MM.1S (cell line): ENCODE results near the gene KIF5A.

Experiments
- DNase-seq: peaks from one replicate; pipeline ENCODE4 v3.0.0-alpha.2; 2015
- H2AFZ ChIP-seq: fragments of 300-600 bp; sonication (generic); 2 replicates; pipeline ENCODE4 v1.6.0; 2016; ENCODE audit warnings: antibody characterized with exemption, low read length
- H3F3A ChIP-seq: fragments of 300-600 bp; sonication (generic); 2 replicates; pipeline ENCODE4 v1.6.1; 2016; ENCODE audit warnings: mild to moderate bottlenecking, antibody characterized with exemption, low read length, moderate library complexity, mixed read lengths; ENCODE audit not compliant: insufficient read depth
- H3K27ac ChIP-seq: fragments of 300-600 bp; sonication (generic); 2 replicates; pipeline ENCODE4 v1.5.1; 2016; ENCODE audit warnings: mild to moderate bottlenecking, low read length
- H3K27me3 ChIP-seq: fragments of 300-600 bp; sonication (generic); replicated peaks from 2 replicates; pipeline ENCODE4 v1.6.0; 2016; ENCODE audit warnings: low read length; ENCODE audit not compliant: insufficient read depth
- H3K36me3 ChIP-seq: fragments of 300-600 bp; sonication (generic); replicated peaks from 2 replicates; pipeline ENCODE4 v1.6.1; 2016; ENCODE audit warnings: mild to moderate bottlenecking, low read length, mixed read lengths; ENCODE audit not compliant: insufficient read depth
- H3K4me1 ChIP-seq: fragments of 300-600 bp; sonication (generic); 2 replicates; pipeline ENCODE4 v1.6.1; 2016; ENCODE audit warnings: low read length, mixed read lengths
- H3K4me2 ChIP-seq: fragments of 300-600 bp; sonication (generic); 2 replicates; pipeline ENCODE4 v1.6.0; 2016; ENCODE audit warnings: low read depth, low read length
- H3K4me3 ChIP-seq: fragments of 300-600 bp; sonication (generic); 2 replicates; pipeline ENCODE4 v1.5.1; 2016; ENCODE audit warnings: low read length, mixed read lengths
- H3K79me2 ChIP-seq: fragments of 300-600 bp; sonication (generic); 2 replicates; pipeline ENCODE4 v1.6.1; 2016; ENCODE audit warnings: mixed run types, low read length, mixed read lengths
- H3K9ac ChIP-seq: fragments of 300-600 bp; sonication (generic); 2 replicates; pipeline ENCODE4 v1.6.1; 2016; ENCODE audit warnings: low read length, mixed read lengths
- H3K9me2 ChIP-seq: fragments of 300-600 bp; sonication (generic); replicated peaks from 2 replicates; pipeline ENCODE4 v1.6.1; 2016; ENCODE audit warnings: mild to moderate bottlenecking, low read length, mixed read lengths; ENCODE audit not compliant: insufficient read depth
- H3K9me3 ChIP-seq: fragments of 300-600 bp; sonication (generic); replicated peaks from 2 replicates; pipeline ENCODE4 v1.6.1; 2016; ENCODE audit warnings: mild to moderate bottlenecking, low read length, mixed read lengths; ENCODE audit not compliant: insufficient read depth
- H4K20me1 ChIP-seq: fragments of 300-600 bp; sonication (generic); 2 replicates; pipeline ENCODE4 v1.6.1; 2016; ENCODE audit warnings: mild to moderate bottlenecking, low read length, moderate library complexity, mixed read lengths; ENCODE audit not compliant: insufficient read depth
- EZH2 ChIP-seq: fragments of 300-600 bp; sonication (generic); optimal IDR thresholded peaks from 2 replicates; pipeline ENCODE3; 2017; ENCODE audit warnings: low read depth, mild to moderate bottlenecking, antibody characterized with exemption, low read length, mixed read lengths
- EZH2phosphoT487 ChIP-seq: fragments of 300-600 bp; sonication (generic); IDR thresholded peaks from 2 replicates; pipeline ENCODE4 v1.6.1; 2018; ENCODE audit warnings: antibody characterized with exemption, low read length
- TF ChIP-seq, protein P1 (sequence below): fragments of 300-600 bp; sonication (generic); IDR thresholded peaks from 2 replicates; pipeline ENCODE4 v1.5.1; 2016; ENCODE audit warnings: antibody characterized with exemption, low read length, mixed read lengths

The KIF5A gene

DNA sequence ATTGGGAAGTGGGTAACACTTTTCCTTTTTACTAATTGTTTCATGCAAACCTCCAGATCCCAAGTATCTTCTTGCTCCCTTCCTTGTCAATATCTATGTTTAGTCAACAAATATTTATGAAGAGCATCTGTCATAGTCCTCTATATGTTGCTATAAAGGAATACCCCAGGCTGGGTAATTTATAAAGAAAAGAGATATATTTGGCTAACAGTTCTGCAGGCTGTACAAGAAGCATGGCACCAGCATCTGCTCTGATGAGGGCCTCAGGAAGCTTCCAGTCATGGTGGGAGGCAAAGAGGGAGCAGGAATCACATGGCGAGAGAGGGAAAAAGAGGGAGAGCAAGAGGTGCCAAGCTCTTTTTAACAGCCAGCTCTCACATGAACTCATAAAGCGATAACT, 4.6 kb downstream of the KIF5A start:
- no peak for DNase-seq
- TF ChIP-seq EZH2phosphoT487 (no peak), EZH2 (no peak)
- TF ChIP-seq, protein P1, sequence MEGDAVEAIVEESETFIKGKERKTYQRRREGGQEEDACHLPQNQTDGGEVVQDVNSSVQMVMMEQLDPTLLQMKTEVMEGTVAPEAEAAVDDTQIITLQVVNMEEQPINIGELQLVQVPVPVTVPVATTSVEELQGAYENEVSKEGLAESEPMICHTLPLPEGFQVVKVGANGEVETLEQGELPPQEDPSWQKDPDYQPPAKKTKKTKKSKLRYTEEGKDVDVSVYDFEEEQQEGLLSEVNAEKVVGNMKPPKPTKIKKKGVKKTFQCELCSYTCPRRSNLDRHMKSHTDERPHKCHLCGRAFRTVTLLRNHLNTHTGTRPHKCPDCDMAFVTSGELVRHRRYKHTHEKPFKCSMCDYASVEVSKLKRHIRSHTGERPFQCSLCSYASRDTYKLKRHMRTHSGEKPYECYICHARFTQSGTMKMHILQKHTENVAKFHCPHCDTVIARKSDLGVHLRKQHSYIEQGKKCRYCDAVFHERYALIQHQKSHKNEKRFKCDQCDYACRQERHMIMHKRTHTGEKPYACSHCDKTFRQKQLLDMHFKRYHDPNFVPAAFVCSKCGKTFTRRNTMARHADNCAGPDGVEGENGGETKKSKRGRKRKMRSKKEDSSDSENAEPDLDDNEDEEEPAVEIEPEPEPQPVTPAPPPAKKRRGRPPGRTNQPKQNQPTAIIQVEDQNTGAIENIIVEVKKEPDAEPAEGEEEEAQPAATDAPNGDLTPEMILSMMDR = no peak
- Histone ChIP-seq H3K9ac (no peak overlapping the region), H4K20me1 (no peaks in the 10 kb centered on the region), H2AFZ (no peak overlapping the region), H3K9me3 (no peaks in the 10 kb centered on the region), H3K27ac (no peak overlapping the region), H3K9me2 (no peaks in the 10 kb centered on the region), H3K4me2 (no peak overlapping the region), H3K4me1 (no peaks in the 10 kb centered on the region), H3K4me3 (no peak overlapping the region), H3K27me3 (peaks cover 6% of the 10 kb centered on the region), H3F3A (no peaks in the 10 kb centered on the region), H3K36me3 (no peaks in the 10 kb centered on the region), H3K79me2 (no peaks in the 10 kb centered on the region)

DNA sequence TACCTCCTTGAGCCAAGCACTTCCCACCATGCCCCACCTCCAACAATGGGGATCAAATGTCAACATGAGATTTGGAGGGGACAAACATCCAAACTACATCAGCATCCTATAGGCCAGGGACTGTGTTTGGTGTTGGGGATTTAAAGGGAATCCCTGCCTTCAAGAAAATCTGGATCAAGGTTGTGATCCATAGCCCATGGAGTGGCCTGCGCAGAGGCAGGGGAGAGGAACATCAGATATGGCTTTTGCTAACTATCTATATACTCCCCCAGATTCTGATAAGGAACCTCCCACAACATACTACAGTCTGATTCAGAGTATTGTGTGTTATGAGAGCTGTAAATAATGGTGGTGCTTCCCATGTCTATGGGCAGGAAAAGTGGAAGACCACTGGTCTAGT, 5.1 kb downstream of the KIF5A start:
- TF ChIP-seq, protein P1 = no peak
- TF ChIP-seq EZH2 (no peak), EZH2phosphoT487 (no peak)
- Histone ChIP-seq H3K4me2 (no peak overlapping the region), H3K27me3 (peaks cover 4% of the 10 kb centered on the region), H3K27ac (no peak overlapping the region), H2AFZ (no peak overlapping the region), H4K20me1 (no peaks in the 10 kb centered on the region), H3F3A (no peaks in the 10 kb centered on the region), H3K79me2 (no peaks in the 10 kb centered on the region), H3K36me3 (no peaks in the 10 kb centered on the region), H3K9me3 (no peaks in the 10 kb centered on the region), H3K4me1 (no peaks in the 10 kb centered on the region), H3K9ac (no peak overlapping the region), H3K4me3 (no peak overlapping the region), H3K9me2 (no peaks in the 10 kb centered on the region)
- no peak for DNase-seq

DNA sequence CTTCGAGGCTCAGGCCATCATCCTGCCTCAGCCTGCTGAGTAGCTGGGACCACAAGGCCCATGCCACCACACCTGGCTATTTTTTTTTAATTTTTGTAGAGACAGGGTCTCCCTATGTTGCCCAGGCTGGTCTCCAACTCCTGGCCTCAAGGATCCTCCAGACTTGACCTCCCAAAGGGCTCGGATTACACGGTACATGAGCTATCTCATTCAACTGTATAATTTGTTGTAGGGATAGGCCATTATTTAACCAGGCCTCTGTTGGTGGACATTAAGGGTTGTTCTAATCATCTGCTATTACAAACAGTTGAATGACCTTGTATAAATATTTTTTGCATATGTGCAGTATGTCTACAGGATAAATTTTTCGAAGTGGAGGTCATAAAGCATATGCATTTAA, 9.0 kb downstream of the KIF5A start:
- Histone ChIP-seq H3K79me2 (no peaks in the 10 kb centered on the region), H3K9me3 (no peaks in the 10 kb centered on the region), H3K4me2 (no peak overlapping the region), H3K9ac (no peak overlapping the region), H4K20me1 (no peaks in the 10 kb centered on the region), H3K27ac (no peak overlapping the region), H2AFZ (no peak overlapping the region), H3F3A (no peaks in the 10 kb centered on the region), H3K27me3 (0 out of 2 replicates have a peak, but pooled peaks cover 3% of the 10 kb centered on the region), H3K4me1 (no peaks in the 10 kb centered on the region), H3K36me3 (no peaks in the 10 kb centered on the region), H3K9me2 (no peaks in the 10 kb centered on the region), H3K4me3 (no peak overlapping the region)
- no peak for DNase-seq
- TF ChIP-seq, protein P1 = no peak
- TF ChIP-seq EZH2phosphoT487 (no peak), EZH2 (no peak)
